MG63 (cell line): ENCODE measurements around the gene TSPAN31. TPM values are rescaled to one million over a fixed set of nuclear protein-coding genes. Genes with fewer than 3 reads are reported as not detected.
"Not testable (repeated sequence)": the region's sequence is repeated elsewhere in the genome, so short reads cannot be mapped to it uniquely, and the experiment has no call there.

ENCODE experiments used
- DNase-seq: peaks from one replicate; pipeline ENCODE4 v3.0.0-alpha.2; 2020
- H3K27me3 ChIP-seq: fragments of 250-450 bp; sonication (Bioruptor Pico); 2 replicates; pipeline ENCODE4 v1.5.1; 2020; ENCODE audit warnings: mild to moderate bottlenecking, moderate library complexity
- H3K36me3 ChIP-seq: fragments of 250-450 bp; sonication (Bioruptor Pico); 2 replicates; pipeline ENCODE4 v1.5.1; 2020; ENCODE audit warnings: mild to moderate bottlenecking, moderate library complexity
- H3K4me3 ChIP-seq: fragments of 250-450 bp; sonication (Bioruptor Pico); 2 replicates; pipeline ENCODE4 v1.5.1; 2020; ENCODE audit warnings: mild to moderate bottlenecking, moderate library complexity
- H3K9me3 ChIP-seq: fragments of 250-450 bp; sonication (Bioruptor Pico); 2 replicates; pipeline ENCODE4 v1.5.1; 2020; ENCODE audit warnings: mild to moderate bottlenecking, moderate library complexity
- total RNA-seq: library from RNA; depleted of rRNA; stranded (reverse); fragments of >200 nt; shearing (Covaris generic); gene quantifications from 2 replicates; pipeline ENCODE4 v1.2.3, GENCODE V29; 2014; ENCODE audit warnings: low replicate concordance

TSPAN31 gene
- total RNA-seq, 1 experiment from 2014 or later: 24.3 TPM

- Histone ChIP-seq H3K36me3 (peaks cover 32% of the 10 kb centered on the region), H3K9me3 (no peaks in the 10 kb centered on the region), H3K27me3 (peaks cover 33% of the 10 kb centered on the region), H3K4me3 (no peak within 1 kb of the TSS)
- no peak for DNase-seq
These were observed 21.8 kb downstream of the TSPAN31 start, which contains the start of gene CYP27B1 for GRCh38 chr12:57766464-57767304. Gene CYP27B1, minus strand, starts transcription at chr12:57767078. Its CDS starts 37 bp downstream, at chr12:57767041.

GRCh38 chr12:57767305-57767698, 22.5 kb downstream of the TSPAN31 start:
- Histone ChIP-seq H3K36me3 (peaks cover 32% of the 10 kb centered on the region), H3K9me3 (no peaks in the 10 kb centered on the region), H3K4me3 (no peak overlapping the region), H3K27me3 (peaks cover 33% of the 10 kb centered on the region)
- DNase-seq: no peak

GRCh38 chr12:57767876-57768275, 23.0 kb downstream of the TSPAN31 start:
- H3K36me3 ChIP-seq: peaks cover 32% of the 10 kb centered on the region
- no peaks in the 10 kb centered on the region for H3K9me3 ChIP-seq
- no peak overlapping the region for H3K4me3 ChIP-seq
- H3K27me3 ChIP-seq: peaks cover 33% of the 10 kb centered on the region
- DNase-seq: no peak

- Histone ChIP-seq H3K36me3 (peaks cover 40% of the 10 kb centered on the region), H3K9me3 (no peaks in the 10 kb centered on the region), H3K27me3 (peaks cover 24% of the 10 kb centered on the region), H3K4me3 (no peak overlapping the region)
- no peak for DNase-seq
These were observed 24.8 kb downstream of the TSPAN31 start for GRCh38 chr12:57769594-57769993.

- Histone ChIP-seq H3K36me3 (peaks cover 43% of the 10 kb centered on the region), H3K9me3 (no peaks in the 10 kb centered on the region), H3K27me3 (peaks cover 13% of the 10 kb centered on the region), H3K4me3 (peak overlapping the region; percentile 84)
- DNase-seq: no peak
These were observed 25.9 kb downstream of the TSPAN31 start for GRCh38 chr12:57770734-57771133.

- H3K27me3 ChIP-seq: peaks cover 6% of the 10 kb centered on the region
- peak; percentile 93 for DNase-seq
- H3K36me3 ChIP-seq: peaks cover 49% of the 10 kb centered on the region
- H3K4me3 ChIP-seq: peak overlapping the region; percentile 84
- no peaks in the 10 kb centered on the region for H3K9me3 ChIP-seq
These were observed 26.5 kb downstream of the TSPAN31 start for GRCh38 chr12:57771236-57771872.

GRCh38 chr12:57771873-57772428, 27.1 kb downstream of the TSPAN31 start, which contains the start of gene METTL1:
Gene METTL1, minus strand, starts transcription at chr12:57772105. Its CDS starts 22 bp downstream, at chr12:57772083.
- Histone ChIP-seq H3K27me3 (peaks cover under 1% of the 10 kb centered on the region; the same call in 1 of the 2 replicates), H3K4me3 (peak within 1 kb of the TSS; percentile 84), H3K36me3 (peaks cover 49% of the 10 kb centered on the region), H3K9me3 (no peaks in the 10 kb centered on the region)
- DNase-seq: peak; percentile 97

GRCh38 chr12:57772429-57773322, 27.8 kb downstream of the TSPAN31 start, which contains the start of gene EEF1AKMT3:
Gene EEF1AKMT3, plus strand, starts transcription at chr12:57772614. Its CDS starts 111 bp downstream, at chr12:57772725.
- peak; percentile 76 for DNase-seq
- H3K9me3 ChIP-seq: no peaks in the 10 kb centered on the region
- H3K27me3 ChIP-seq: no peaks in the 10 kb centered on the region
- H3K4me3 ChIP-seq: peak within 1 kb of the TSS; percentile 84
- H3K36me3 ChIP-seq: peaks cover 54% of the 10 kb centered on the region

GRCh38 chr12:57774634-57775033, 29.8 kb downstream of the TSPAN31 start:
- H3K27me3 ChIP-seq, DNase-seq, H3K9me3 ChIP-seq, H3K4me3 ChIP-seq: not testable (repeated sequence)
- peaks cover 36% of the 10 kb centered on the region for H3K36me3 ChIP-seq

GRCh38 chr12:57775044-57775443, 30.2 kb downstream of the TSPAN31 start:
- no peaks in the 10 kb centered on the region for H3K27me3 ChIP-seq
- H3K4me3 ChIP-seq: no peak overlapping the region
- H3K9me3 ChIP-seq: no peaks in the 10 kb centered on the region
- no peak for DNase-seq
- peaks cover 32% of the 10 kb centered on the region for H3K36me3 ChIP-seq

GRCh38 chr12:57775563-57776246, 30.9 kb downstream of the TSPAN31 start:
- DNase-seq: no peak
- H3K4me3 ChIP-seq: no peak overlapping the region
- H3K27me3 ChIP-seq: no peaks in the 10 kb centered on the region
- H3K9me3 ChIP-seq: no peaks in the 10 kb centered on the region
- peaks cover 25% of the 10 kb centered on the region for H3K36me3 ChIP-seq

- no peak for DNase-seq
- peaks cover 22% of the 10 kb centered on the region for H3K36me3 ChIP-seq
- no peaks in the 10 kb centered on the region for H3K27me3 ChIP-seq
- no peaks in the 10 kb centered on the region for H3K9me3 ChIP-seq
- no peak overlapping the region for H3K4me3 ChIP-seq
These were observed 31.4 kb downstream of the TSPAN31 start for GRCh38 chr12:57776247-57776587.

GRCh38 chr12:57777367-57777766, 32.5 kb downstream of the TSPAN31 start:
- Histone ChIP-seq H3K4me3 (no peak overlapping the region), H3K36me3 (peaks cover 22% of the 10 kb centered on the region), H3K27me3 (no peaks in the 10 kb centered on the region), H3K9me3 (no peaks in the 10 kb centered on the region)
- DNase-seq: no peak

GRCh38 chr12:57777911-57778310, 33.1 kb downstream of the TSPAN31 start:
- DNase-seq: no peak
- Histone ChIP-seq H3K36me3 (peaks cover 22% of the 10 kb centered on the region), H3K27me3 (no peaks in the 10 kb centered on the region), H3K4me3 (no peak overlapping the region), H3K9me3 (no peaks in the 10 kb centered on the region)

GRCh38 chr12:57779736-57780135, 34.9 kb downstream of the TSPAN31 start:
- Histone ChIP-seq H3K4me3 (no peak overlapping the region), H3K9me3 (no peaks in the 10 kb centered on the region), H3K36me3 (peaks cover 22% of the 10 kb centered on the region), H3K27me3 (no peaks in the 10 kb centered on the region)
- DNase-seq: no peak
